IMR-90 (cell line): ENCODE data around the gene CMSS1. TPM values are rescaled to one million over a fixed set of nuclear protein-coding genes. Genes with fewer than 3 reads are reported as not detected.

Experiments
- ATAC-seq: fragments of 200-7000 bp; cut with Tn5 transposase; 2 replicates; pipeline ENCODE4 v1.9.1; 2020; ENCODE audit warnings: low read depth, mild to moderate bottlenecking, moderate library complexity
- BruUV-seq: library from RNA; stranded (reverse); fragments of 400-500 nt; replicated peaks from 2 replicates; lab custom pipeline; 2021; lab: Mats Ljungman, UMichigan
- CTCF ChIA-PET: fragments of 300-600 bp; formaldehyde crosslinking; extraction: SDS; loops from one replicate; lab custom pipeline; 2021; ENCODE audit warnings: antibody characterized with exemption; lab: Yijun Ruan, JAX
- POLR2A ChIA-PET: fragments of 300-600 bp; sonication (Branson Sonifier 250); formaldehyde crosslinking; loops from one replicate; lab custom pipeline; 2022; ENCODE audit warnings: antibody characterized with exemption; ENCODE audit not compliant: unreplicated experiment; lab: Charles Lee
- DNase-seq: peaks from one replicate; pipeline ENCODE4 v3.0.0; 2013
- H2AFZ ChIP-seq: replicated peaks from 2 replicates; pipeline ENCODE3; 2013; ENCODE audit warnings: low read length, mild to moderate bottlenecking; ENCODE audit not compliant: poor library complexity
- H2AK5ac ChIP-seq: 2 replicates; pipeline ENCODE4 v1.6.1; 2013; ENCODE audit warnings: low read depth, low read length, inconsistent platforms
- H2AK9ac ChIP-seq: replicated peaks from 2 replicates; pipeline ENCODE3; 2013; ENCODE audit warnings: mild to moderate bottlenecking, low read depth, low read length, moderate library complexity; ENCODE audit not compliant: poor library complexity
- H2BK120ac ChIP-seq: 2 replicates; pipeline ENCODE4 v1.6.1; 2013; ENCODE audit warnings: low read depth, low read length, inconsistent platforms
- H2BK15ac ChIP-seq: 3 replicates; pipeline ENCODE4 v1.6.1; 2013; ENCODE audit warnings: low read depth, low read length, inconsistent platforms
- H2BK20ac ChIP-seq: 2 replicates; pipeline ENCODE4 v1.6.1; 2013; ENCODE audit warnings: low read depth, mild to moderate bottlenecking, inconsistent platforms, low read length, moderate library complexity
- H2BK5ac ChIP-seq: 2 replicates; pipeline ENCODE4 v1.6.1; 2013; ENCODE audit warnings: mild to moderate bottlenecking, low read depth, low read length, inconsistent platforms; ENCODE audit not compliant: poor library complexity, severe bottlenecking
- H3K14ac ChIP-seq: replicated peaks from 2 replicates; pipeline ENCODE4 v1.6.1; 2013; ENCODE audit warnings: low read depth, low read length, inconsistent platforms
- H3K18ac ChIP-seq: 2 replicates; pipeline ENCODE4 v1.6.1; 2013; ENCODE audit warnings: low read depth, low read length, control low read depth
- H3K23ac ChIP-seq: 2 replicates; pipeline ENCODE4 v1.6.1; 2013; ENCODE audit warnings: low read depth, low read length, inconsistent platforms
- H3K27ac ChIP-seq: 2 replicates; pipeline ENCODE4 v1.5.1; 2013; ENCODE audit warnings: mild to moderate bottlenecking, control low read depth, low read length; ENCODE audit not compliant: insufficient read depth
- H3K27me3 ChIP-seq: 2 replicates; pipeline ENCODE4 v1.6.1; 2013; ENCODE audit warnings: low read length; ENCODE audit not compliant: control insufficient read depth, insufficient read depth
- H3K36me3 ChIP-seq: 2 replicates; pipeline ENCODE4 v1.6.1; 2013; ENCODE audit warnings: low read length, mixed read lengths; ENCODE audit not compliant: control insufficient read depth, insufficient read depth
- H3K4ac ChIP-seq: 2 replicates; pipeline ENCODE4 v1.6.1; 2013; ENCODE audit warnings: low read depth, low read length, inconsistent platforms
- H3K4me1 ChIP-seq: 2 replicates; pipeline ENCODE4 v1.6.1; 2013; ENCODE audit warnings: low read length, mixed read lengths; ENCODE audit not compliant: control insufficient read depth, insufficient read depth
- H3K4me2 ChIP-seq: 2 replicates; pipeline ENCODE4 v1.6.1; 2013; ENCODE audit warnings: low read depth, mild to moderate bottlenecking, control low read depth, low read length, moderate library complexity
- H3K4me3 ChIP-seq: 2 replicates; pipeline ENCODE4 v1.5.1; 2013; ENCODE audit warnings: low read depth, mild to moderate bottlenecking, control low read depth, low read length, moderate library complexity; ENCODE audit not compliant: insufficient read depth
- H3K56ac ChIP-seq: 2 replicates; pipeline ENCODE4 v1.6.1; 2013; ENCODE audit warnings: low read length, inconsistent platforms; ENCODE audit not compliant: insufficient read depth; ENCODE audit errors: extremely low read depth
- H3K79me1 ChIP-seq, 2 experiments: 2 replicates each; pipeline ENCODE4 v1.6.1; 2013; ENCODE audit warnings: low read length in 2 of 2, inconsistent platforms in 1 of 2, low read depth in 1 of 2
- H3K9ac ChIP-seq: 2 replicates; pipeline ENCODE4 v1.6.1; 2013; ENCODE audit warnings: low read depth, low read length, control low read depth
- H3K9me1 ChIP-seq: 2 replicates; pipeline ENCODE4 v1.6.1; 2013; ENCODE audit warnings: low read length, inconsistent platforms; ENCODE audit not compliant: insufficient read depth
- H3K9me3 ChIP-seq: 2 replicates; pipeline ENCODE4 v1.6.1; 2013; ENCODE audit warnings: low read length; ENCODE audit not compliant: control insufficient read depth, insufficient read depth
- H4K20me1 ChIP-seq: 2 replicates; pipeline ENCODE4 v1.6.1; 2013; ENCODE audit warnings: low read length, inconsistent platforms; ENCODE audit not compliant: insufficient read depth
- H4K5ac ChIP-seq: 2 replicates; pipeline ENCODE4 v1.6.1; 2013; ENCODE audit warnings: mild to moderate bottlenecking, low read depth, low read length, control low read depth
- H4K8ac ChIP-seq, 2 experiments: 2 replicates each; pipeline ENCODE4 v1.6.1; 2013; ENCODE audit warnings: low read depth in 2 of 2, low read length in 2 of 2, control low read depth in 1 of 2, inconsistent platforms in 1 of 2
- H4K91ac ChIP-seq: 2 replicates; pipeline ENCODE4 v1.6.1; 2013; ENCODE audit warnings: low read depth, low read length, inconsistent platforms; ENCODE audit not compliant: insufficient read depth
- CEBPB ChIP-seq: IDR thresholded peaks from 2 replicates; pipeline ENCODE4 v1.6.1; 2012; ENCODE audit warnings: low read depth, low read length, improper control_type of control experiment
- ELK1 ChIP-seq: fragments of 150-350 bp; IDR thresholded peaks from 2 replicates; pipeline ENCODE4 v1.6.1; 2016; ENCODE audit warnings: low read depth, mild to moderate bottlenecking, low read length, moderate library complexity, borderline replicate concordance
- FOS ChIP-seq: fragments of 150-350 bp; IDR thresholded peaks from 2 replicates; pipeline ENCODE4 v1.6.1; 2016; ENCODE audit warnings: low read depth, low read length
- MAFK ChIP-seq: IDR thresholded peaks from 2 replicates; pipeline ENCODE4 v1.6.1; 2012; ENCODE audit warnings: low read depth, low read length, improper control_type of control experiment
- MAZ ChIP-seq: IDR thresholded peaks from 2 replicates; pipeline ENCODE4 v1.6.1; 2012; ENCODE audit warnings: low read depth, mild to moderate bottlenecking, low read length, improper control_type of control experiment, moderate library complexity, borderline replicate concordance
- NFE2L2 ChIP-seq: fragments of 150-350 bp; IDR thresholded peaks from 2 replicates; pipeline ENCODE4 v1.6.1; 2016; ENCODE audit warnings: low read depth, mild to moderate bottlenecking, low read length
- POLR2A ChIP-seq: IDR thresholded peaks from 2 replicates; pipeline ENCODE4 v1.6.1; 2012; ENCODE audit warnings: mild to moderate bottlenecking, low read depth, low read length
- RAD21 ChIP-seq: IDR thresholded peaks from 2 replicates; pipeline ENCODE4 v1.6.1; 2012; ENCODE audit warnings: low read length, improper control_type of control experiment
- RCOR1 ChIP-seq: IDR thresholded peaks from 2 replicates; pipeline ENCODE4 v1.6.1; 2012; ENCODE audit warnings: mild to moderate bottlenecking, low read length, improper control_type of control experiment; ENCODE audit not compliant: insufficient replicate concordance
- RFX5 ChIP-seq: IDR thresholded peaks from 2 replicates; pipeline ENCODE4 v1.8.0; 2012; ENCODE audit warnings: low read depth, mild to moderate bottlenecking, low read length, moderate library complexity
- SMC3 ChIP-seq: fragments of 150-350 bp; IDR thresholded peaks from 2 replicates; pipeline ENCODE4 v1.6.1; 2016; ENCODE audit warnings: low read depth, mild to moderate bottlenecking, antibody characterized with exemption, low read length, moderate library complexity
- USF2 ChIP-seq: fragments of 150-350 bp; IDR thresholded peaks from 2 replicates; pipeline ENCODE4 v1.6.1; 2017; ENCODE audit warnings: mild to moderate bottlenecking, antibody characterized with exemption, low read length, low read depth
- WGBS, 2 experiments: methylation state at CpG; one replicate each; pipeline versions ENCODE4 v1.1.5 to v1.1.7; 2013; ENCODE audit warnings: missing lambda C conversion rate in 2 of 2; ENCODE audit not compliant: insufficient read length in 1 of 2; ENCODE audit errors: extremely low coverage in 2 of 2; 5-methylcytosine and 5-hydroxymethylcytosine counted together
- dilution Hi-C: fragments of 300-500 bp; cut with HindIII; formaldehyde crosslinking; loops from one replicate; pipeline ENCODE4 v1.14.3; 2018; ENCODE audit warnings: low sequenced_read_pairs; ENCODE audit not compliant: unreplicated experiment
- in situ Hi-C: fragments of 300-500 bp; cut with MboI; formaldehyde crosslinking; loops from 3 replicates; pipeline ENCODE4 v1.14.3; 2019; ENCODE audit warnings: low sequenced_read_pairs, inconsistent platforms, mixed read lengths
- intact Hi-C: fragments of 100-400 bp; cut with micrococcal nuclease; formaldehyde crosslinking; loops from 2 replicates; pipeline ENCODE4 v1.10.0; 2022
- polyA plus RNA-seq, 3 experiments: library from polyadenylated mRNA; depleted of rRNA; stranded (reverse); fragments of >200 nt; gene quantifications; 2 replicates each; pipeline ENCODE4 v1.2.3, GENCODE V29; 2012; ENCODE audit warnings: low replicate concordance in 1 of 3
- total RNA-seq: library from RNA; depleted of rRNA; stranded (reverse); fragments of >200 nt; gene quantifications from 2 replicates; pipeline ENCODE4 v1.2.3, GENCODE V29; 2012

The CMSS1 gene
- total and polyA plus RNA-seq, 2 of the 4 experiments (the other 2 are of a cell fraction), result 12.5 to 13.6 TPM

GRCh38 chr3:99943931-99944761 lies 126.5 kb downstream of the CMSS1 start:
- H3K4me1 ChIP-seq, result peaks cover 16% of the 10 kb centered on the region
- H2BK20ac ChIP-seq, result peak overlapping the region; percentile 6
- H4K91ac ChIP-seq, result no peak overlapping the region
- no peaks in the 10 kb centered on the region for H4K20me1 ChIP-seq
- DNase-seq, result peak; percentile 47
- peak overlapping the region; percentile 27; the same call in 1 of the 2 replicates for H3K4ac ChIP-seq
- no peaks in the 10 kb centered on the region for H3K36me3 ChIP-seq
- H3K27me3 ChIP-seq, result no peaks in the 10 kb centered on the region
- H3K9me3 ChIP-seq, result no peaks in the 10 kb centered on the region
- intact Hi-C loops (no loop called here), dilution Hi-C loops (no loop called here), in situ Hi-C loops (no loop called here)
- no peak overlapping the region for H3K27ac ChIP-seq
- 0 out of 2 replicates have a peak overlapping the region, but pooled peaks have one; percentile 18 for H3K23ac ChIP-seq
- peak; percentile 38; the same call in 1 of the 2 replicates for ATAC-seq
- H3K56ac ChIP-seq, result no peak overlapping the region
- ChIA-PET POLR2A (no interaction called here), CTCF (interaction anchor here (0.6 kb wide), 1 partner anchor 17 kb away, joined by 3 read pairs; no protein-coding TSS in a partner anchor)
- no peak overlapping the region for H2AK5ac ChIP-seq
- no peak for TF ChIP-seq ELK1
- no peak for TF ChIP-seq NFE2L2
- TF ChIP-seq RAD21, result no peak
- no peak for TF ChIP-seq RFX5
- TF ChIP-seq FOS, result no peak
- no peak for TF ChIP-seq CEBPB
- TF ChIP-seq MAFK, result no peak
- TF ChIP-seq USF2, result no peak
- TF ChIP-seq SMC3, result no peak
- no peak for TF ChIP-seq MAZ
- no peak for TF ChIP-seq RCOR1
- no peak for TF ChIP-seq POLR2A
- H2BK15ac ChIP-seq, result peak overlapping the region; percentile 5; the same call in 2 of the 3 replicates
- no peak overlapping the region for H2AK9ac ChIP-seq
- peaks cover 13% of the 10 kb centered on the region for H3K9me1 ChIP-seq
- no peak overlapping the region for H3K9ac ChIP-seq
- H2BK120ac ChIP-seq, result peak overlapping the region; percentile 50
- H3K18ac ChIP-seq, result peak overlapping the region; percentile 33; the same call in 1 of the 2 replicates
- no peak overlapping the region for H3K4me3 ChIP-seq
- H3K14ac ChIP-seq, result peak overlapping the region; percentile 55
- no TSS peak for BruUV-seq
- no peak overlapping the region for H4K5ac ChIP-seq
- H2AFZ ChIP-seq, result no peak overlapping the region
- H3K79me1 ChIP-seq, result peaks cover 0 to 18% of the 10 kb centered on the region in 2 experiments; a peak in 2 of 4 replicates
- H2BK5ac ChIP-seq, result no peak overlapping the region
- H3K4me2 ChIP-seq, result no peak overlapping the region
- H4K8ac ChIP-seq, result peak overlapping the region in 1 of 2 experiments; percentile 9; a peak in 1 of 4 replicates
- WGBS, 2 experiments, result no CpG with 5 or more reads among the region's 4 CpGs
